ENCODE measurements around the gene MED12L.

Gene MED12L

GRCh38 chr3:151203051-151203420 lies 117.6 kb downstream of the MED12L start, which contains the start of gene GPR171:
Gene GPR171 (minus strand): TSS chr3:151203216. CDS start chr3:151199386, 3,830 bp downstream.
- TF ChIP-seq REST (IDR thresholded peaks at IDR 0.05; ENCODE audit: insufficient read depth in 1 of 2, low read depth in 2 of 2, low read length in 2 of 2) (no peak), TAF1 (IDR thresholded peaks at IDR 0.05; ENCODE audit: borderline replicate concordance, insufficient read depth, low read length) (no peak), POLR2AphosphoS5 (IDR thresholded peaks at IDR 0.05; ENCODE audit: low read depth, low read length) (no peak), SIN3A (IDR thresholded peaks at IDR 0.05; ENCODE audit: borderline replicate concordance, insufficient read depth, low read length) (no peak), FOXP2 (optimal IDR thresholded peaks at IDR 0.05; ENCODE audit: borderline replicate concordance, extremely low read depth, extremely low read length, insufficient read depth) (no peak)

- TF ChIP-seq FOXP2 (optimal IDR thresholded peaks at IDR 0.05; ENCODE audit: borderline replicate concordance, extremely low read depth, extremely low read length, insufficient read depth) (no peak), POLR2AphosphoS5 (IDR thresholded peaks at IDR 0.05; ENCODE audit: low read depth, low read length) (no peak), TAF1 (IDR thresholded peaks at IDR 0.05; ENCODE audit: borderline replicate concordance, insufficient read depth, low read length) (no peak), SIN3A (IDR thresholded peaks at IDR 0.05; ENCODE audit: borderline replicate concordance, insufficient read depth, low read length) (no peak), REST (IDR thresholded peaks at IDR 0.05; ENCODE audit: insufficient read depth in 1 of 2, low read depth in 2 of 2, low read length in 2 of 2) (no peak)
Measured at GRCh38 chr3:151204530-151205402, 119.3 kb downstream of the MED12L start.

GRCh38 chr3:151205482-151205881 lies 120.0 kb downstream of the MED12L start:
- no peak for TF ChIP-seq TAF1 (IDR thresholded peaks at IDR 0.05; ENCODE audit: borderline replicate concordance, insufficient read depth, low read length)
- no peak for TF ChIP-seq SIN3A (IDR thresholded peaks at IDR 0.05; ENCODE audit: borderline replicate concordance, insufficient read depth, low read length)
- TF ChIP-seq REST (IDR thresholded peaks at IDR 0.05; ENCODE audit: insufficient read depth in 1 of 2, low read depth in 2 of 2, low read length in 2 of 2): no peak
- TF ChIP-seq FOXP2 (optimal IDR thresholded peaks at IDR 0.05; ENCODE audit: borderline replicate concordance, extremely low read depth, extremely low read length, insufficient read depth): no peak
- TF ChIP-seq POLR2AphosphoS5 (IDR thresholded peaks at IDR 0.05; ENCODE audit: low read depth, low read length): no peak

- TF ChIP-seq TAF1 (IDR thresholded peaks at IDR 0.05; ENCODE audit: borderline replicate concordance, insufficient read depth, low read length) (no peak), POLR2AphosphoS5 (IDR thresholded peaks at IDR 0.05; ENCODE audit: low read depth, low read length) (no peak), SIN3A (IDR thresholded peaks at IDR 0.05; ENCODE audit: borderline replicate concordance, insufficient read depth, low read length) (no peak), FOXP2 (optimal IDR thresholded peaks at IDR 0.05; ENCODE audit: borderline replicate concordance, extremely low read depth, extremely low read length, insufficient read depth) (no peak), REST (IDR thresholded peaks at IDR 0.05; ENCODE audit: insufficient read depth in 1 of 2, low read depth in 2 of 2, low read length in 2 of 2) (no peak)
Measured at GRCh38 chr3:151206201-151206600, 120.7 kb downstream of the MED12L start.
